HAP-1 (cell line): Measurements from ENCODE around the gene KDM4C.

Source experiments
- DNase-seq, 2 experiments: peaks; one replicate each; pipeline ENCODE4 v3.0.0-alpha.2; 2016 to 2020; ENCODE audit warnings: low spot score in 2 of 2
- H3K27me3 ChIP-seq: fragments of 250-450 bp; sonication (Bioruptor Pico); 2 replicates; pipeline ENCODE4 v1.5.1; 2020; ENCODE audit warnings: low read depth, mild to moderate bottlenecking, moderate library complexity
- H3K36me3 ChIP-seq: fragments of 250-450 bp; sonication (Bioruptor Pico); replicated peaks from 2 replicates; pipeline ENCODE4 v1.5.1; 2020; ENCODE audit warnings: mild to moderate bottlenecking
- H3K4me1 ChIP-seq: fragments of 250-450 bp; sonication (Bioruptor Pico); 2 replicates; pipeline ENCODE4 v1.5.1; 2020; ENCODE audit warnings: mild to moderate bottlenecking
- H3K4me3 ChIP-seq: fragments of 250-450 bp; sonication (Bioruptor Pico); 2 replicates; pipeline ENCODE4 v1.5.1; 2020; ENCODE audit warnings: mild to moderate bottlenecking, moderate library complexity
- H3K9me3 ChIP-seq: fragments of 250-450 bp; sonication (Bioruptor Pico); 2 replicates; pipeline ENCODE4 v1.5.1; 2020; ENCODE audit warnings: mild to moderate bottlenecking, moderate library complexity
- in situ Hi-C: fragments of 300-500 bp; cut with MboI; formaldehyde crosslinking; loops from 3 replicates; pipeline ENCODE4 v1.14.3; 2020; ENCODE audit warnings: low sequenced_read_pairs, inconsistent platforms, mixed read lengths

Gene KDM4C

DNA sequence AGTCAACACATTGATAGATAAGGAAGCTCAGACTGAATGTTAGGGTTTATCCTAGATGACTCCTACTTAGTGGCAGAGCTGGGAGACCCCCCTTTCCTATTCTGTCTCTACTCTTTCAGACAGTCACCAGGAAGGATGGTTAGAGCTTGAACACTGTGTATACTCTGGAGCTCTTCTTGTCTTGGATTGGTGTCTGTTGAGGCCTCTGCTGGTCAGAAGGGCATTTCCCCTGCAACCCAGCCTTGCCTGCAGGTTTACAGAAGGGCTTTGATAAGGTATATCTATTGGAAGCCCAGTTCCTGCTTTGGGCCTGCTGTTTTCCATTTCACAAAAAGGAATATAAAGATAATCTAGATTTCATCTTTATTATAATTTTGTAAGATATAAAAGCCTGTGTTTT lies 71.8 kb downstream of the KDM4C start:
- in situ Hi-C loops, result no loop called here
- 0 out of 2 replicates have a peak, but pooled peaks cover 2% of the 10 kb centered on the region for H3K36me3 ChIP-seq

DNA sequence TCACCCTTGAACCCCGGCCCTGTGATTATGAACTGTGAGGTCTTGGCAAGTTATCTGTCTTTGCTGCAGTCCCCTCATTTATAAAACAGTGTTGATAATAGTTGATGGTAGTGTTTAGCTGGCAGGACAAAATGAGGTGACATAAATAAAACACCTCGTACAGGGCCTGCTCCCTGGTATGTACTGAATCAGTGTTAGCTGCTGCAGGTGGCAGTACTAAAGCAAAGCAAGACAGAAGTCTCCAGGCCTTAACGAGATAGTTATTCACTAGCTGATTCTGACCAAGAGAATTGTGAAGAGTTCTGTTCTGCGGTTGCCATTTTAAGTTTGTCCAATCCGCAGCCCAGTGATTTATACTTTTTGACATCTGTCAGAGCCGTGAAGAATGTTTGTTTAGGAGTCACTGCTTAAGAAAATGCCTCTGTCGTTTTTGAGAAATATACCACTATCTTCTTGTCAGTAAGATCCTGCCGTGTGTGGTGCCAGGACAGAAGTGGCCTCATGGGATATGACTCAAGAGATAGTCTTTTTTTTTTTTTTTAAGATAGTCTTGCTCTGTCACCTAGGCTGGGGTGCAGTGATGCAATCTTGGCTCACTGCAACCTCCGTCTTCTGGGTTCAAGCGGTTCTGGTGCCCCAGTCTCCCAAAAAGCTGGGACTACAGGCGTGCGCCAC lies 75.9 kb downstream of the KDM4C start:
- H3K9me3 ChIP-seq, result no peaks in the 10 kb centered on the region
- in situ Hi-C loops, result no loop called here
- no peaks in the 10 kb centered on the region for H3K4me1 ChIP-seq
- 0 out of 2 replicates have a peak, but pooled peaks cover 2% of the 10 kb centered on the region for H3K36me3 ChIP-seq
- no peaks in the 10 kb centered on the region for H3K27me3 ChIP-seq
- no peak overlapping the region for H3K4me3 ChIP-seq
- no peak for DNase-seq

More for the DNA sequence above, 71.8 kb downstream of the KDM4C start:
- Histone ChIP-seq H3K9me3 (no peaks in the 10 kb centered on the region), H3K4me3 (no peak overlapping the region), H3K4me1 (no peaks in the 10 kb centered on the region), H3K27me3 (no peaks in the 10 kb centered on the region)
- no peak for DNase-seq

DNA sequence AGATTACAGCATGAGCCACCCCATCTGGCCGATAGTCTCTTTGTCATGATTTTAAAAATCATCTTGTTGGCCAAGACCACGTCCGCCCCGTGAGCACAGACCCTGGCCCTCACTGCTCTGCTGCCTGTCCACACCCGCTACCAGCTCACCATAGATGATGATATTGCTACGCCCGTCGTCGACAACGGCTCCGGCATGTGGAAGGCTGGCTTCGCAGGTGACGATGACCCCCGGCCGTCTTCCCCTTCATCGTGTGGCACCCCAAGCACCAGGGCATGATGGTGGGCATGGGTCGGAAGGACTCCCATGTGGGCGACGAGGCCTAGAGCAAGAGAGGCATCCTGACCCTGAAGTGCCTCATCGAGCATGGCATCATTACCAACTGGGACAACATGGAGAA lies 76.5 kb downstream of the KDM4C start:
- Histone ChIP-seq H3K27me3 (no peaks in the 10 kb centered on the region), H3K36me3 (0 out of 2 replicates have a peak, but pooled peaks cover 2% of the 10 kb centered on the region), H3K4me1 (no peaks in the 10 kb centered on the region), H3K9me3 (no peaks in the 10 kb centered on the region), H3K4me3 (no peak overlapping the region)
- in situ Hi-C loops, result no loop called here
- DNase-seq, result no peak

DNA sequence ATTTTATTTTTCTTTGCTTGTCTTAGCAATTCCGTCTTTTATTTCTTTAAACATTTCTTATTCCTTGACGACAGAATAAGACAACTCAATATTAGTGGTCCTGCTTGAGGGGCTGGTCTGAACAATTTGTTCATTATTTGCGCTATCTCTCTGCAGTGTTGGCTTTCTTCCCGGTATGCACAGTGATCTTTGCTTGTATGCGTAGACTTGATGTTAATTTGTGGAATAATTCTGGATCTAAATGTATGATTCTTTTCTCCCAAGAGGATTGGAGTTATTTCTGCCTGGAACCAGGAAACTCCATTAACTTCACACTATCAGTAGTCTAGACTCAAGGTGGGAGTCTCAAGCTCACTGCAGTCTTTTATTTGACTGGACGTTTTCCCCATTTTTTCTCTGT lies 80.4 kb downstream of the KDM4C start:
- no peak for DNase-seq
- in situ Hi-C loops, result no loop called here
- Histone ChIP-seq H3K4me3 (no peak overlapping the region), H3K9me3 (no peaks in the 10 kb centered on the region), H3K4me1 (no peaks in the 10 kb centered on the region), H3K27me3 (no peaks in the 10 kb centered on the region), H3K36me3 (no peaks in the 10 kb centered on the region)

DNA sequence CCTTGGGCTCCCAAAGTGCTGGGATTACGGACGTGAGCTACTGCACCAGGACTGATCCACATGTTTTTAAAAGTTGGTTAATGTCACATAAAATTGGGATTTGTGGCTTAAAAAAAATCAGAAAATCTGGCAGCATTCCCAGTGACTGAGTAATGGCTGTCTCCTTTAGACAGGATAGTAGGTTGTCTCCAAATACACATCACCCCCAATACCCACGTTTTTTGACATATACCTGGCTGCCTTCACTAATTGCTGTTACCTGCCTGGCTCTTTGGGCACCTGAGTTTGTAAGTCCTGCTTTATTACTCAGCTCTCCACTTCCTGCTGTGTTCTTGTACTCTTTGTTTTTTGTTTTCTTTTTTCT lies 84.8 kb downstream of the KDM4C start:
- Histone ChIP-seq H3K27me3 (no peaks in the 10 kb centered on the region), H3K4me3 (no peak overlapping the region), H3K4me1 (no peaks in the 10 kb centered on the region), H3K36me3 (no peaks in the 10 kb centered on the region), H3K9me3 (no peaks in the 10 kb centered on the region)
- no peak for DNase-seq
- in situ Hi-C loops, result no loop called here

DNA sequence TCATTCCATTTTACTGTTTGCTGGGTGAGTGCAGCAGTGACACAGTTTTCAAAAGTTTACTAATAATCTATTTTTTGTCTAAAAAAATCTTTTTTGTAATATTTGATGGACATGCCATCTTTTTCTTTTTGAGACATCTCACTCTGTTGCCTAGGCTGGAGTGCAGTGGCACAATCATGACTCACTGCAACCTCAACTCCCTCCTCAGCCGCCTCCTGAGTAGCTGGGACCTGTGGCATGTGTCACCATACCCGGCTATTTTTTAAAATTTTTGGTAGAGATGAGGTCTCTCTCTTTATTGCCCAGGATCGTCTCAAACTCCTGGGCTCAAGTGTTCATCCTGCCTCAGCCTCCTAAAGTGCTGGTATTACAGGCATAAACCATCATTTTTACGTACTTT lies 86.0 kb downstream of the KDM4C start:
- H3K27me3 ChIP-seq, result no peaks in the 10 kb centered on the region
- H3K36me3 ChIP-seq, result no peaks in the 10 kb centered on the region
- in situ Hi-C loops, result no loop called here
- no peaks in the 10 kb centered on the region for H3K4me1 ChIP-seq
- no peak overlapping the region for H3K4me3 ChIP-seq
- DNase-seq, result no peak
- H3K9me3 ChIP-seq, result no peaks in the 10 kb centered on the region

DNA sequence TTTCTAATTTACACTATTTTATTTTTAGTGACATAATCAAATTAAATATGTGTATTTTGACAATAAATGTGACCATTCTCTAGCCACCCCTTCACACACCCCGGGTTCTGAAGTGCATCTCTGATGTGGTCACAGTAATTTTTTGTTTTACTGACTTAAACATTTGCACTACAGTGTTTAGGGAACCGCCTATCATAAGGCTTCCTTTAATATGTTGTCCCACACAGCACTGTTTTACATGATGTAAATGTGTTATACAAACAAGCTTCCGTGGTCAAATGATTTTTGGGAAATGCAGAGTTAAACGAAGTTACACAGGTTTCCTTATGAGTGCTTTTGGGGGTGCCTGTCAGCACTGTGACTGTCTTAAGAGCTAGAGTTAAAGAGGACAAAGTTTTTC lies 86.5 kb downstream of the KDM4C start:
- Histone ChIP-seq H3K27me3 (no peaks in the 10 kb centered on the region), H3K9me3 (no peaks in the 10 kb centered on the region), H3K36me3 (no peaks in the 10 kb centered on the region; the same call in 1 of the 2 replicates), H3K4me1 (no peaks in the 10 kb centered on the region), H3K4me3 (no peak overlapping the region)
- in situ Hi-C loops, result no loop called here
- no peak for DNase-seq

DNA sequence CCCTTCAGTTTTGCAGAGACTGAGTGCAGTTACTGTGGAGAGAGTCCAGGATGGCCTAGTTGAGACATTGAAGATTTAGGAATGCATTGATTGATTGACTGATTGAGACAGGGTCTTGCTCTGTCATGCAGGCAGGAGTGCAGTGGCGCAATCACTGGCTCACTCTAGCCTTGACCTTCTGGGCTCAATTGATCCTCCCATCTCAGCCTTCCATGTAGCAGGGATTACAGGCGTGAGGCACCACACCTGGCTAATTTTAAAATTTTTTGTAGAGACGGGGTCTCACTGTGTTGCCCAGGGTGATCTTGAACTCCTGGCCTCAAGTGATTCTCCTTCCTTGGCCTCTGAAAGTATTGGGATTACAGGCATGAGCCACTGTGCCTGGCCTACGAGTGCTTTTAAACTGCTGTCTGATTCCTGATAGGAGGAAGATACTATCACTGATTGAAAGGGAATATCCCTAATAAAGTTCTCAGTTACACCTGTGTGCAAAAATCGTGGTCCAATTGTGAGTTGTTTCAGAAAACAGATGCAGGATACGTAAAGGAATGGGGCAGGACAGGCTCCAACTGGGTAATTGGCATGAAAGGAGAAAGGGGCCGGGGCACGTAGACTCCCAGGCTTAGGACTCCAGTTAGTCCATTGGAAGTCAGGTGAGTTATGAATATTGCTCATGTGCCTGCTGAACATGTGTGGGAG lies 87.5 kb downstream of the KDM4C start:
- Histone ChIP-seq H3K9me3 (no peaks in the 10 kb centered on the region), H3K4me3 (no peak overlapping the region), H3K4me1 (no peaks in the 10 kb centered on the region), H3K36me3 (peaks cover 5% of the 10 kb centered on the region; the same call in 1 of the 2 replicates), H3K27me3 (no peaks in the 10 kb centered on the region)
- in situ Hi-C loops, result no loop called here
- DNase-seq, result no peak

DNA sequence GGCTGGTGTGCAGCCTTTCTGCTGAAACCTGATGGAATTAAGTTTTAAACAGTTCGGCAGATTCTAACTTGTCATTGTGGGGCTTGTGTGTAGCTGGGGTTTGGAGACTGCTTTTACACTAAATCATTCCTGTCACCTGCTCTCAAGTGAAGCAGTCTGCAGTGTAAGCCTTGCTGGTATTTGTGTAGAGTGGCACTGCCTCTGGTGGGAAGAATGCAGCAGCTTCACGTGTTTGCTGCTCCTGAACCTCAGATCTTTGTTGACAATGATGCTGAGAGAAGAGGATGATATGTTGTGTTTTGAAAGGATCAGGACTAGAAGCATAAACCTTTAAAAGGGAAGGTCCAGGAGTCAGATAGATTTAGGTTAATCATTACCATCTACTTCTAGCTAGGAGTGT lies 88.1 kb downstream of the KDM4C start:
- Histone ChIP-seq H3K27me3 (no peaks in the 10 kb centered on the region), H3K4me1 (no peaks in the 10 kb centered on the region), H3K9me3 (no peaks in the 10 kb centered on the region), H3K4me3 (no peak overlapping the region), H3K36me3 (peaks cover 5% of the 10 kb centered on the region; the same call in 1 of the 2 replicates)
- in situ Hi-C loops, result no loop called here
- DNase-seq, result no peak

DNA sequence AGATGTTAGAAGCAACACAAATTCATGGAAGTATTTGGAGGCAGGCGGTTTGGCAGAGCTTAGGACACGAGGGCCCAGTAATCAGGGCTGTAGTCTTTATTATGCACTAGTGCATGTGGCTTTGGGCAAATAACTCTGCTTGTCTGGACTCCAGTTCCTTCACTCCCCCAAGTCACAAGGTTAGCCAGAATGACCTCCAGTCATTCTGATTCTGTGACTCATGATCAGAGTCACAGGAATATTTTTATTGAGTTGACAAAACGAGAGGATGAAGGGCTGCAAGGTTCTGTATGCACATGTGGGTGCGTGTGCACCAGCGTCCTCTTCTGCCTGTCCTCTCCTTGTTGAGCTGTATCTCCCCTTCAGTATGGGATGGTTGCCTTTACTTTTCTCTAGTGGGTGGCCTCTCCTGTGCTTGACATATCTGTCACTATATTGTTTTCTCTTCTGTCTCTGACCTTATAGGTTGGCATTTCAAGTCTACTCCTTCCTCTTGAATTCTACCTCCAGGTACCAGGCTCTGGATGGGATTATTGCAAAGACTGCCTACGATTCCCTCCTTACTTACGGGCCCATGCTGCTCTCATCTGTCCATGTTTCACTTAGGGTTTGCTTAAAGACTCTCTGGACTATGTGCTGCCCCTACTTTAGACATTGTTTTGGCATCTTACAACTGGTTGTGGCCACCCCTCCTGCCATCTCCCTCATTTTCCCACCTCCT lies 94.6 kb downstream of the KDM4C start:
- H3K27me3 ChIP-seq, result no peaks in the 10 kb centered on the region
- H3K36me3 ChIP-seq, result peaks cover 5% of the 10 kb centered on the region; the same call in 1 of the 2 replicates
- no peaks in the 10 kb centered on the region for H3K4me1 ChIP-seq
- no peak overlapping the region for H3K4me3 ChIP-seq
- in situ Hi-C loops, result no loop called here
- H3K9me3 ChIP-seq, result no peaks in the 10 kb centered on the region
- DNase-seq, result no peak

DNA sequence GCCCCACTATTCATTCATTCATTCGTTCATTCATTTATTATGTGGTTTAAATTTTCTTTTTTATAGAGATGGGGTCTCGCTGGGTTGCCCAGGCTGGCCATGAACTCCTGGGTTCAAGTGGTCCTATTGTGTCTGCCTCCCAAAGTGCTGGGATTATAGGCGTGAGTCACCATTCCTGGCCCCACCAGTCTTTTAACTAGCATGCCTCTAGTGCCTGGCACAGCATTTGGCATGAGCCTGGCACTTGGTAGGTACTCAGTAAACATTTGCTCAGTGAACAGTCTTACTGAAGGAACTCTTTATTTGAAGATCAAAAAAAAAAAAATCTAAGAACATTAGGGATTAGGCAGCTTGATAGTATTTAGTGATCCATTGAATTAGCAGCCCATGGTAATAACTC lies 98.1 kb downstream of the KDM4C start:
- Histone ChIP-seq H3K27me3 (no peaks in the 10 kb centered on the region), H3K9me3 (no peaks in the 10 kb centered on the region), H3K4me3 (no peak overlapping the region), H3K4me1 (no peaks in the 10 kb centered on the region; the same call in 1 of the 2 replicates), H3K36me3 (no peaks in the 10 kb centered on the region)
- no peak for DNase-seq
- in situ Hi-C loops, result no loop called here

DNA sequence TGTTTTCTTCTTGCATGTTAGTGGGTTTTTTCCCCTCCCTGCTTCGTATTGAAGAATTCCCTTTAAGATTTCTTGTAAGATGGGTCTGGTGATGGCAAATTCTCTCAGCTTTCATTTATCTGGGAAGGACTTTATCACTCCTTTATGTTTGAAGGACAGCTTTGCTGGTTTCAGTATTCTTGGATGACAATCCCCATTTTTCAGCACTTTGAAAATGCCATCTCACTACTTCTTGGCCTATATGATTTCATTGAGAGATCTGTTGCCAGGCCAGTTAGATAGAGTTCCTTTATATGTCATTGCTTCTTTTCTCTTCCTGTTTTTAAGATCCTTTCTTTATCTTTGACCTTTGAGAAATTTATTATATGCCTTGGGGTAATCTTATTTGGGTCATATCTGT lies 106.3 kb downstream of the KDM4C start:
- Histone ChIP-seq H3K4me3 (no peak overlapping the region), H3K36me3 (no peaks in the 10 kb centered on the region; the same call in 1 of the 2 replicates), H3K9me3 (no peaks in the 10 kb centered on the region; the same call in 1 of the 2 replicates), H3K4me1 (no peaks in the 10 kb centered on the region; the same call in 1 of the 2 replicates), H3K27me3 (no peaks in the 10 kb centered on the region)
- in situ Hi-C loops, result no loop called here
- DNase-seq, result no peak

DNA sequence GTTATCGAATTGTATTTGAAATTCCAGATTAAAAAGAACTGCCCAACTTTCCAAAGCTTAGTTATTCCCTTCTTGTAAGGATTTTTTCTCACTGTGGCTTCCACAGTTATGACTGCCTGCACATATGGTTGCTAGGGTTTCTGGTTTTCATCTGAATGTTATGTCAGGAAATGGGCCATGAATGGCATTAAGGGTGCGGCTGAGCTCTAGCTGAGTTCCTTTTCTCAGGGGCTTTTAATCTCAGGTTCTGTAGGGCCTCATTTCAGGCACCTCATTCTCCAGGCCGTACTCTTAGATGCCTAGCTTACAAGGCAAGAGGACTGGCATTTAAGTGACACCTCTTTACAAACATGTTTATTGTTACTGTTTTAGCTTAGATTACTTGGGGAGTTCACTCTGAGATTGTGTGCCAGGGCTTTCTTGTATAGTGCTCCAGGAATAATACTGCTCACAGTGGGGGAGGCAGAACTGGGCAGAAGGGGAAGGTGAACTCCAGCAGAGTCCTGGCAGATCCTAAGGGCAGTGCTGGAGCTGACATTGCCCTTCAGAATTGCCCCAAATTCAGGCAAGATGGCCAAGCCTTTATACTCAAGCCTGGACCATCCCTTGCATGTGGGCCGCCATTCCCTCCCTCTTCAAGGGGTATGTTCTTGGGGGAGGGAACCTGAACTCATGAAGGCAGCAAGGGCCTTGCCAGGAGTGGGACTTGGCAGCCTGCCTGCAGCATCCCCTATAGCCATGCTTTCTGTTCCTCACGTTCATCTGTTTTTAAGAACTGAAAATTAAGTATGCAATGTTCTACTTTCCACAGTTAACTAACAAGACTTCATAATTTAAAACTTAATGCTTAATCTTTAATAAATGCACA lies 111.5 kb downstream of the KDM4C start:
- no peak for DNase-seq
- H3K4me1 ChIP-seq, result peaks cover 4% of the 10 kb centered on the region; the same call in 1 of the 2 replicates
- no peaks in the 10 kb centered on the region for H3K36me3 ChIP-seq
- in situ Hi-C loops, result no loop called here
- H3K4me3 ChIP-seq, result no peak overlapping the region
- H3K27me3 ChIP-seq, result no peaks in the 10 kb centered on the region
- H3K9me3 ChIP-seq, result no peaks in the 10 kb centered on the region; the same call in 1 of the 2 replicates
